NT2/D1 (cell line): Measurements from ENCODE around the gene NDUFS5.
A peak's percentile ranks its signal among the peaks of the same experiment; 100 is the strongest.
"Not testable (repeated sequence)": the region's sequence is repeated elsewhere in the genome, so short reads cannot be mapped to it uniquely, and the experiment has no call there.

Experiments
- DNase-seq: peaks from one replicate; pipeline ENCODE4 v3.0.0-alpha.2; 2011; ENCODE audit warnings: low read depth, low spot score
- H3K27me3 ChIP-seq: 2 replicates; pipeline ENCODE4 v1.6.0; 2011; ENCODE audit warnings: mild to moderate bottlenecking; ENCODE audit not compliant: insufficient read length, insufficient read depth
- H3K36me3 ChIP-seq: 2 replicates; pipeline ENCODE4 v1.6.1; 2011; ENCODE audit warnings: mild to moderate bottlenecking, low read length, mixed read lengths; ENCODE audit not compliant: insufficient read depth, insufficient read length
- H3K4me1 ChIP-seq: 2 replicates; pipeline ENCODE4 v1.5.1; 2011; ENCODE audit not compliant: insufficient read depth, insufficient read length
- H3K4me3 ChIP-seq: 2 replicates; pipeline ENCODE4 v1.5.1; 2011; ENCODE audit warnings: low read depth; ENCODE audit not compliant: insufficient read length
- H3K9ac ChIP-seq: 2 replicates; pipeline ENCODE4 v1.6.0; 2011; ENCODE audit warnings: low read depth; ENCODE audit not compliant: insufficient read length
- H3K9me3 ChIP-seq: 2 replicates; pipeline ENCODE4 v1.5.1; 2011; ENCODE audit warnings: mild to moderate bottlenecking, low read length; ENCODE audit not compliant: insufficient read depth
- SUZ12 ChIP-seq: IDR thresholded peaks from 2 replicates; pipeline ENCODE4 v1.6.1; 2011; ENCODE audit not compliant: insufficient read length, insufficient read depth; ENCODE audit errors: extremely low read depth
- YY1 ChIP-seq: IDR thresholded peaks from 2 replicates; pipeline ENCODE4 v1.6.1; 2011; ENCODE audit not compliant: insufficient read length, insufficient read depth
- ZNF274 ChIP-seq: IDR thresholded peaks from 2 replicates; pipeline ENCODE4 v1.6.1; 2011; ENCODE audit warnings: mild to moderate bottlenecking, low read depth, low read length

Gene NDUFS5

DNA sequence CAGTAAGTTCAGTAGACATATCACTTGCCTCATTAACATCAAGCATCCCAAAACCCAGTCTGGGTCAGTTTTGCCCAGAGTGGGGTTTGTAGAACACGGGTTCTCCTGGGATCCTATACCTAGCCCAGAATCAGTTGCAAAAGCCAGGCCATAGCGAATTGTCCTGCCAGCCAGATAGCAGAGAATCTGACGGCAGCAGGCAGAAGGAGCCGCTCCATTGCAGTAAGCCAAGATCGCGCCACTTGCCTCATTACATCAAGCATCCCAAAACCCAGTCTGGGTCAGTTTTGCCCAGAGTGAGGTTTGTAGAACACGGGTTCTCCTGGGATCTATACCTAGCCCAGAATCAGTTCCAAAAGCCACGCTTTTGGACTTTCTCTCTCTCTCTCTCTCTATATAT lies 19.1 kb downstream of the NDUFS5 start:
- no peaks in the 10 kb centered on the region for H3K9me3 ChIP-seq
- no peak for DNase-seq
- H3K4me1 ChIP-seq = peaks cover 11% of the 10 kb centered on the region
- H3K4me3 ChIP-seq = no peak overlapping the region
- peaks cover 31% of the 10 kb centered on the region for H3K36me3 ChIP-seq
- no peaks in the 10 kb centered on the region for H3K27me3 ChIP-seq
- TF ChIP-seq YY1 = no peak
- TF ChIP-seq ZNF274 = no peak
- no peak for TF ChIP-seq SUZ12
- H3K9ac ChIP-seq = no peak overlapping the region

DNA sequence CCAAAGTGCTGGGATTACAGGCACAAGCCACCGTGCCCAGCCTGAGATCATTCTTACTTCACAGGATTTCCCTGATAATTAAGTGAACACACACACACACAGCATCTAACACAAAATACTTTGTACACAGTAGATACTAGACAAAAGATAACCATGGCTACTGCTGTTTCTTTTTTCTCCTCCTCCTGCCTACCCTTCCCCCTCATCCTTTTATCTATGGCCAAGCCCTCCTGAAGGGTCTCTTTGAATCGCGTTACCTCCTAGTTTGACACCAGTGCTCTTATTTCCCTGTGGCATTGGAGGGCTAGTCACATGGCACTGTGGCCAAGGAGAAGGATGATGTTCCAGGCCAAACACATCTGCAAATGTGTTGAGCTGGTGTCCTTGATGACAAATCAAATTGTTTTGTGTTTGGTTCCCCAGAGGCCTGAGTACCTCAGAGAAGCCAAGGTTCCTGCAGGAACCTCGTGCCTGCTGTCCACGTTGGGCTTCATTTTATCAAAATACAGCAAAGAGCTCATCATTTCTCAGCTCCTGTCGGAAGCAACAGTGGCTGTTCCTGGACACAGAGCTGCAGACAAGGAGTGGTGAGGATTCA lies 20.6 kb downstream of the NDUFS5 start:
- no peaks in the 10 kb centered on the region for H3K9me3 ChIP-seq
- DNase-seq = no peak
- peak overlapping the region; percentile 13 for H3K9ac ChIP-seq
- TF ChIP-seq SUZ12 (no peak), ZNF274 (no peak), YY1 (no peak)
- H3K4me1 ChIP-seq = peaks cover 11% of the 10 kb centered on the region
- H3K36me3 ChIP-seq = peaks cover 20% of the 10 kb centered on the region
- H3K27me3 ChIP-seq = no peaks in the 10 kb centered on the region
- no peak overlapping the region for H3K4me3 ChIP-seq

DNA sequence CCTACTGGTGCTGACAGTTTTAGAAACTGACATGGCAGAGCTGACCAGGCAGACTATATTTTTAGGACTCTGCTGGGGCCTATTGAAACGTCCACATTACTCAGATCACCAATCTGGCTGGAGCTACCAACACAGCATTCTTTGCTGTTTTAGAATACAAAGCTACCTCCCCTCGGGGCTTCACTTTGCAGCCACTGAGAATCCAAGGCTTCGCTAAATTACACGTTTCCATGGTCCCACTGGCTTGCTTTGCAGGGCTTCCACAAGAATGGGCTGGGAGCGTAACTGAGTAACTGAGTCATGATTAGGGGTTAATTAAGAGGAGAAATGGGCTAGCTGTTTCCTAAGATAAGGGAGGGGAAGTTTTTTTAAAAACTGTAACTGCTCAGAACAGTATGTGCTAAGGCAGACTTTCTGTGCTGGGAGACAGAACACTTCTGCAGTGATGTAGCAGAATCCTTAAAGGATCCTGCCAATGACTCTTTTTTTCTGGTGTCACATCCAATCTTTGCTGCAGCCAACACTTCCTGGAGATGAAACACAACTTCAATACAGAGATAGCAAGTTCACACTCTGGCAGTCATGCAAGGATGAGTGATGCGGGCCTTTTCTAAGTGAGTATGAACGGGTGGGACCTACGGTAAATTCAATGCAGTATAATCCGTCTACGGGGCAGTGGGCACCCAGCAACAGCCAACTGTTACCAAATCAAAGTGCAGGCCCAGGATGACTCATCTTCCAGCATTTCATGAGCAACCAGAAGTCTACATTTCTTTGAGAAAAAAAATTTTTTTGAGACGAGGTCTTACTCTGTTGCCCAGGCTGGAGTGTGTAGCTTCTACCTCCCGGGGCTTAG lies 21.5 kb downstream of the NDUFS5 start:
- no peak for TF ChIP-seq ZNF274
- TF ChIP-seq YY1 = no peak
- TF ChIP-seq SUZ12 = no peak
- Histone ChIP-seq H3K4me1 (peaks cover 11% of the 10 kb centered on the region), H3K9ac (peak overlapping the region; percentile 13), H3K36me3 (peaks cover 16% of the 10 kb centered on the region), H3K27me3 (no peaks in the 10 kb centered on the region), H3K9me3 (no peaks in the 10 kb centered on the region), H3K4me3 (no peak overlapping the region)
- no peak for DNase-seq

DNA sequence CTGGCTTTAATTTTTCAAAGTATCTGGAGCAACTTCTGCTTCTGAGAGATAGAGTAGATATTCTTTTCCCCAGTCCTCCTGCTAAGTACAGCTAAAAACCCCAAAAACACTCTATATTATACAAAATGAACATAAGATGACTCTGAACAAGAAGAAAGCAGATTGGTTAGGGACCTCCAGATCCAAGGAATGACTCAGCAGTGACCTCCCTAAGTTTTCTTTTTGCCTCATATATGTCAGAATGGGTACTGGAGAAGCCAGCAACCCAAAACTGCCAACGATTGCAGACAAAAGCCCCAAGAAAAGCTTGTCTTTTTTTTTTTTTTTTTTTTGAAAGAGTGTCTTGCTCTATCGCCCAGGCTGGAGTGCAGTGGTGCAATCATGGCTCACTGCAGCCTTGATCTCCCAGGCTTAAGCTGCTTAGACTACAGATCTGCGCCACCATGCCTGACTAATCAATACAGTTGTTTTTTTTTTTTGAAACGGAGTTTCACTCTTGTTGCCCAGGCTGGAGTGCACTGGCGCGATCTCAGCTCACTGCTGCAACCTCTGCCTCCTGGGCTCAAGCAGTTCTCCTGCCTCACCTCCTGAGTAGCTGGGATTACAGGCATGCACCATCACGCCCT lies 22.7 kb downstream of the NDUFS5 start:
- no peaks in the 10 kb centered on the region for H3K27me3 ChIP-seq
- peaks cover 11% of the 10 kb centered on the region for H3K4me1 ChIP-seq
- peaks cover 8% of the 10 kb centered on the region for H3K36me3 ChIP-seq
- TF ChIP-seq ZNF274 = no peak
- TF ChIP-seq SUZ12 = no peak
- TF ChIP-seq YY1 = no peak
- H3K9me3 ChIP-seq = no peaks in the 10 kb centered on the region
- H3K9ac ChIP-seq = no peak overlapping the region
- H3K4me3 ChIP-seq = no peak overlapping the region
- DNase-seq = no peak

DNA sequence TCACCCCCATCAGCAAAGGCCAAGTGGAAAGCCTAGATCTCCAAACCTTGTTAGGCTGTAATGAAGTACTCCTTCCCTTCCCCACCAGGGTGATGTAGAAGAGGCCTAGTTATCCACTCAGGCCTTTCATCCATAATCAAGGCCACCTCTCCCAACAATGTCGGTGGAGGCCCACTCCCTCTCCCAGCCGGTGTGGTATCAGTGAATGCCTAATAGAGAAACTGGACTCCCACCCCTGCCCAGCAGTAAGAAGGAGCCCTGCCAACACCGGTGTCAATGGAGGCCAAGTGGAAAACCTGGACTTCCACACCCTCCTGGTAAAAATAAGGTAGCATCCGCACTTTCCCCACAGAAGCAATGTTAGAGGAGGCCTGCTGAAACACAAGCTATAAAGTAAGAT lies 23.9 kb downstream of the NDUFS5 start:
- TF ChIP-seq SUZ12 (no peak), YY1 (no peak), ZNF274 (no peak)
- DNase-seq = no peak
- H3K4me1 ChIP-seq = peaks cover 8% of the 10 kb centered on the region
- H3K9me3 ChIP-seq = no peaks in the 10 kb centered on the region
- H3K9ac ChIP-seq = no peak overlapping the region
- no peaks in the 10 kb centered on the region for H3K27me3 ChIP-seq
- H3K36me3 ChIP-seq = peaks cover 3% of the 10 kb centered on the region
- no peak overlapping the region for H3K4me3 ChIP-seq

DNA sequence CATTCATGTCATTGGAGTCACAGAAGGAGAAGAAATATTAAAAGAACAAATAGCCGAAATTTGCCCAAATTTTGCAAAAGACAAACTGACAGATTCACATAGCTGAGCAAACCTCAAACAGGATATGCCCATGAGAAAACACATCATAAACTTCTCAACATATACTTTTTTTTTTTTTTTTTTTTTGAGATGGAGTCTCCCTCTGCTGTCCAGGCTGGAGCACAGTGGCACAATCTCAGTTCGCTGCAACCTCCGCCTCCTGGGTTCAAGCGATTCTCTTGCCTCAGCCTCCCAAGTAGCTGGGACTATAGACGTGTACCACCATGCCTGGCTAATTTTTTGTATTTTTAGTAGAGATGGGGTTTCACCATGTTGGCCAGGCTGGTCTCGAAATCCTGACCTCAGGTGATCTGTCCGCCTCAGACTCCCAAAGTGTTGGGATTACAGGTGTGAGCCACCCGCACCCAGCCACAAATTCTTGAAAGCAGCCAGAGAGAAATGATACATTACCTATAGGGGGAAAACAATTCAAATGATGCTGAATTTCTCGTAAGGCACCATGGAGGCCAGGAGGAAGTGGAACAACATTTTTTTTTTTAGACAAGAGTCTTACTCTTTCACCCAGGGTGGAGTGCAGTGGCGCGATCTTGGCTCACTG lies 25.2 kb downstream of the NDUFS5 start:
- DNase-seq = not testable (repeated sequence)

DNA sequence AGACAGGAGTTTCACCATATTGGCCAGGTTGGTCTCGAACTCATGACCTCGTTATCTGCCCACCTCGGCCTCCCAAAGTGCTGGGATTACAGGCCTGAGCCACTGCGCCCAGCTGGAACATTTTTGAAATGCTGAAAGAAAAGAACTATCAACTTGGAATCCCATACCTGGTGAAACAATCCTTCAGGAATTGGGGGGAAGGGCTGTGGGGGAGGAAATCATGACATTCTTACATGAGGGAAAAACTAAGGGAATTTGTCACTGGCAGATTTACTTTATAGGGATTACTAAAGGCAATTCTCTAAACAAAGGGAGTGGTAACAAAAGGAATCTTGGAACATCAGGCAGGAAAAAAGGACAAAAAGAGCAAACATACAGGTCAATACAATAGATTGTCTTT lies 25.8 kb downstream of the NDUFS5 start:
- H3K9ac ChIP-seq = no peak overlapping the region
- peak; percentile 48 for DNase-seq
- H3K4me3 ChIP-seq = no peak overlapping the region
- H3K4me1 ChIP-seq = peaks cover 3% of the 10 kb centered on the region
- TF ChIP-seq SUZ12 (no peak), YY1 (no peak), ZNF274 (no peak)
- H3K27me3 ChIP-seq = no peaks in the 10 kb centered on the region
- no peaks in the 10 kb centered on the region for H3K9me3 ChIP-seq
- H3K36me3 ChIP-seq = no peaks in the 10 kb centered on the region

More for the DNA sequence above, 25.2 kb downstream of the NDUFS5 start:
- not testable (repeated sequence) for H3K27me3 ChIP-seq, H3K36me3 ChIP-seq, H3K4me1 ChIP-seq, H3K9me3 ChIP-seq, H3K9ac ChIP-seq, H3K4me3 ChIP-seq

DNA sequence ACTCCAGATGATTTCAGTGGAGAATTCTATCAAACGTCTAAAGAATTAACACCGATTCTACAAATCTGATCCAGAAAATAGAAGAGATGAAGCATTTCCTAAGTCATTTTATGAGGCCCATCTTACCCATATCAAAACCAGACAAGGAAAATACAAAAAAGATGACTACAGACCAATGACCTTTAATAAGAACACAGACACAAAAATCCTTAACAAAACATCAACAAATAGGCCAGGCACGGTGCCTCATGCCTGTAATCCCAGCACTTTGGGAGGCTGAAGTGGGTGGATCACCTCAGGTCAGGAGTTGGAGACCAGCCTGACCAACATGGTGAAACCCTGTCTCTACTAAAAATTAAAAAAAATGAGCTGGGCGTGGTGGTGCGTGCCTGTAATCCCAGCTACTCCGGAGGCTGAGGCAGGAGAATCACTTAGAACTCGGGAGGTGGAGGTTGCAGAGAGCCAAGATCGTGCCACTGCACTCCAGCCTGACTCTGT lies 29.1 kb downstream of the NDUFS5 start:
- not testable (repeated sequence) for H3K27me3 ChIP-seq, H3K9me3 ChIP-seq, H3K9ac ChIP-seq, H3K36me3 ChIP-seq, H3K4me3 ChIP-seq, H3K4me1 ChIP-seq, DNase-seq

DNA sequence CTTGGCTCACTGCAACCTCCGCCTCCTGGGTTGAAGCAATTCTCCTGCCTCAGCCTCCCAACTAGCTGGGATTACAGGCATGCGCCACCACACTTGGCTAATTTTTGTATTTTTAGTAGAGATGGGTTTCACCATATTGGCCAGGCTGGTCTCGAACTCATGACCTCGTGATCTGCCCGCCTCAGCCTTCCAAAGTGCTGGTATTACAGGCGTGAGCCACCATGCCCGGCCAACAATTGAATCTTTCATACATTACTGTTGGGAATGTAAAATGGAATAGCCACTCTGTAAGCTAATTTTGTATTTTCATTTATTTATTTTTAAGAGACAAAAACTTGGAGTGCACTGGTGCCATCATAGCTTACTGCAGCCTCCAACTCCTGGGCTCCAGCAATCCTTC lies 35.4 kb downstream of the NDUFS5 start:
- H3K9ac ChIP-seq, H3K36me3 ChIP-seq, H3K4me1 ChIP-seq, H3K27me3 ChIP-seq, DNase-seq, H3K9me3 ChIP-seq, H3K4me3 ChIP-seq: not testable (repeated sequence)
